Aorta (tissue), 5 donors: ENCODE results near the gene BCL2L11. TPM values are rescaled to one million over a fixed set of nuclear protein-coding genes. Genes with fewer than 3 reads are reported as not detected.

Experiments
- ATAC-seq: fragments of 200-7000 bp; cut with Tn5 transposase; one replicate; pipeline ENCODE4 v1.9.1; 2022; ENCODE audit warnings: moderate library complexity; ENCODE audit not compliant: low FRiP score
- DNase-seq, 2 donors: peaks; one replicate each; pipeline ENCODE4 v3.0.0-alpha.2; 2020
- H3K27ac ChIP-seq, 2 donors: one replicate each; pipeline ENCODE4 v1.5.1; 2013; ENCODE audit warnings: low read length in 2 of 2, mild to moderate bottlenecking in 2 of 2, moderate library complexity in 2 of 2, control low read depth in 1 of 2, inconsistent platforms in 1 of 2, low read depth in 1 of 2
- H3K27me3 ChIP-seq, 2 donors: one replicate each; pipeline ENCODE4 v1.6.1; 2013; ENCODE audit warnings: control low read depth in 1 of 2, low read length in 1 of 2, mild to moderate bottlenecking in 1 of 2, moderate library complexity in 1 of 2; ENCODE audit not compliant: insufficient read depth in 2 of 2, control insufficient read depth in 1 of 2
- H3K36me3 ChIP-seq, 2 donors: one replicate each; pipeline ENCODE4 v1.6.1; 2013; ENCODE audit warnings: control low read depth in 1 of 2, low read length in 1 of 2, mild to moderate bottlenecking in 1 of 2; ENCODE audit not compliant: insufficient read depth in 2 of 2, control insufficient read depth in 1 of 2
- H3K4me1 ChIP-seq, 2 donors: one replicate each; pipeline ENCODE4 v1.6.1; 2013; ENCODE audit warnings: low read length in 2 of 2, control low read depth in 1 of 2, mild to moderate bottlenecking in 1 of 2, moderate library complexity in 1 of 2; ENCODE audit not compliant: insufficient read depth in 2 of 2, control insufficient read depth in 1 of 2
- H3K4me3 ChIP-seq, 2 donors: one replicate each; pipeline ENCODE4 v1.5.1; 2013; ENCODE audit warnings: low read length in 2 of 2, control low read depth in 1 of 2, mild to moderate bottlenecking in 1 of 2
- H3K9me3 ChIP-seq: one replicate; pipeline ENCODE4 v1.6.1; 2013; ENCODE audit warnings: mild to moderate bottlenecking, low read length; ENCODE audit not compliant: control insufficient read depth
- WGBS, 2 donors: extraction: QIAGEN DNeasy Blood & Tissue Kit; methylation state at CpG; one replicate each; pipeline ENCODE4 v1.1.7; 2013; 5-methylcytosine and 5-hydroxymethylcytosine counted together
- intact Hi-C, 2 donors: fragments of 100-400 bp; cut with DNase I; formaldehyde crosslinking; loops; one replicate each; pipeline versions ENCODE4 v1.14.2 to v1.15.0; 2022
- polyA plus RNA-seq, 2 donors: library from polyadenylated mRNA; stranded (reverse); fragments of 200-250 nt; gene quantifications; one replicate each; pipeline ENCODE4 v1.2.3, GENCODE V29; 2013
- total RNA-seq, 2 donors: library from RNA; stranded (reverse); fragmentation: NEBNext Ultra II Directional; extraction: Animal tissue kit (Norgen Biotek cat#: 25700); gene quantifications; one replicate each; pipeline ENCODE4 v1.2.1, GENCODE V29; 2021
- donor health status: healthy with polysubstance abuse.
- donor health status: Bipolar disorder and iron deficiency.
- donor health status: DM: no; HTN: no; CAD: no.
- donor health status: DM: no; HTN: no; CAD: no.
- donor health status: DM: yes; HTN: yes; CAD: no.

BCL2L11 gene
- total and polyA plus RNA-seq, 4 donors, result 2.8 to 14.2 (median 5.4) TPM

GRCh38 chr2:111186121-111186715 lies 65.5 kb downstream of the BCL2L11 start:
- intact Hi-C loops, result no loop called here
- 96% methylated on average over 10 of the region's 10 CpGs for WGBS, 2 donors

DNA sequence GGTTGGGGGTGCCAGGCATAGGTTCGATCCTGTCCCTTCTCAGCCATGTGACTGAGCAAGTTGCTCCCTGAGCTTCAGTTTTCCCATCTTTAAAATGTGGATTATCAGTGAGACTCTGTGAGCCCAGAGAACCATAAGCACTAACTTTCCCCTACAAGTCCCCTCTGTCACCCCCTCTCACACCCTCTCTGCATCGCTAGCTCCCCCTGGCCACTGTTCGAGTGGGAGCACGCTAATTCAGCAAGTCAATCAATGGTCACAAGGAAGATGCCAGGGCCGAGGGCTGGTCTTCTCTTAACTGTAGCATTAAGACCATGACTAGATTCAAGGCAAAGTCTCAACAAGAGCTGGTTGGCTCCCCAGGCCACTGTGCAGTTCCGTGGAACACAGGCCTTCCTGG lies 66.2 kb downstream of the BCL2L11 start:
- no peaks in the 10 kb centered on the region for H3K27me3 ChIP-seq
- no peak for DNase-seq

More at GRCh38 chr2:111186121-111186715, 65.5 kb downstream of the BCL2L11 start:
- no peaks in the 10 kb centered on the region for H3K27me3 ChIP-seq
- ATAC-seq (no peak), DNase-seq (no peak)
- no peaks in the 10 kb centered on the region for H3K36me3 ChIP-seq
- no peak overlapping the region for H3K4me3 ChIP-seq
- no peaks in the 10 kb centered on the region for H3K9me3 ChIP-seq
- no peak overlapping the region for H3K27ac ChIP-seq
- H3K4me1 ChIP-seq, result no peaks in the 10 kb centered on the region

GRCh38 chr2:111188681-111189080 lies 68.0 kb downstream of the BCL2L11 start:
- Histone ChIP-seq H3K4me1 (no peaks in the 10 kb centered on the region), H3K36me3 (no peaks in the 10 kb centered on the region), H3K4me3 (no peak overlapping the region), H3K9me3 (no peaks in the 10 kb centered on the region), H3K27me3 (no peaks in the 10 kb centered on the region), H3K27ac (no peak overlapping the region)
- ATAC-seq (no peak), DNase-seq (no peak)
- intact Hi-C loops, result no loop called here
- WGBS, 2 donors, result 98 to 100% methylated on average over 3 of the region's 3 CpGs

More for the DNA sequence above, 66.2 kb downstream of the BCL2L11 start:
- Histone ChIP-seq H3K9me3 (no peaks in the 10 kb centered on the region), H3K36me3 (no peaks in the 10 kb centered on the region), H3K4me1 (no peaks in the 10 kb centered on the region), H3K4me3 (no peak overlapping the region), H3K27ac (no peak overlapping the region)
- no peak for ATAC-seq
- WGBS, 2 donors, result 97 to 98% methylated on average over 6 of the region's 6 CpGs
- intact Hi-C loops, result no loop called here

DNA sequence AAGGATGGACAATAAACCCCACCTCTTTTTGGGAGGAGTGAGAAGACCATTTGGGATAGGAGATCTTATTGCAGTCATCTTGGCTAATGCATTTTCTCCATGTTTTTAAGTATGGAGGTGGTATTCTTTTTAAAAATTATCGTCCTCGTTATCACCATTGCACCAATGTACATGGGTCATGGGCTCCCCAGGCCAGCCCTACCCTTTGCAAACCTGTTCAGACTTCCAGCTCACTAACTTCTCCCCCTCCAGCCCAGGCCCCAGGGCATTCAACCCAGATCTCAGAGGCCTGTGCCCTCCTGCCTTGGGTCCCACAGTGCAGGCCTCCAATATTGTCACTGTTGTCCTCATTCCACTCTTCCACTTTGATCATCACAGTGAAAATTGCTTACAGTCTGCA lies 68.4 kb downstream of the BCL2L11 start:
- Histone ChIP-seq H3K9me3 (no peaks in the 10 kb centered on the region), H3K27me3 (no peaks in the 10 kb centered on the region), H3K36me3 (no peaks in the 10 kb centered on the region), H3K4me3 (no peak overlapping the region), H3K27ac (no peak overlapping the region), H3K4me1 (no peaks in the 10 kb centered on the region)
- DNase-seq (no peak), ATAC-seq (no peak)
- WGBS, 2 donors, result 98 to 100% methylated on average over 2 of the region's 2 CpGs
- intact Hi-C loops, result no loop called here

GRCh38 chr2:111190816-111191540 lies 70.3 kb downstream of the BCL2L11 start:
- ATAC-seq, result no peak
- intact Hi-C loops, result no loop called here
- no peaks in the 10 kb centered on the region for H3K9me3 ChIP-seq
- H3K27ac ChIP-seq, result no peak overlapping the region
- H3K36me3 ChIP-seq, result no peaks in the 10 kb centered on the region
- DNase-seq, result no peak
- H3K27me3 ChIP-seq, result no peaks in the 10 kb centered on the region
- H3K4me1 ChIP-seq, result no peaks in the 10 kb centered on the region
- WGBS, 2 donors, result 93 to 97% methylated on average over 7 of the region's 7 CpGs
- H3K4me3 ChIP-seq, result no peak overlapping the region

DNA sequence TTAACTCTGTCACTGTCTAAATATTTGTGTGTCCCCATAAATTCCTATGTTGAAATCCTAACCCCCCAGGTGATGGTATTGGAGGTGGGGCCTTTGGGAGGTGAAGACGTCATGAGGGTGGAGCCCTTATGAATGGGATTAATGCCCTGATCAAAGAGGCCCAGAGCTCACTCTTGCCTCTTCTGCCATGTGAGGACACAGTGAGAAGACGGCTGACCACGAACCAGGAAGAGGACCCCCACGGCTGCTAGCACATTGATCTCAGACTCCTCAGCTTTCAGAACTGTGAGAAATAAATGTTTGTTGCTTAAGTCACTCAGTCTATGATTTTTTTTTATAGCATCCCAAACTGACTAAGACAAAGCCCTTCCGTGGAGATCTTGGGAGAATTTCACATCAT lies 71.2 kb downstream of the BCL2L11 start:
- intact Hi-C loops, result no loop called here

GRCh38 chr2:111192776-111193368 lies 72.2 kb downstream of the BCL2L11 start:
- Histone ChIP-seq H3K27me3 (no peaks in the 10 kb centered on the region), H3K4me3 (no peak overlapping the region), H3K27ac (no peak overlapping the region), H3K36me3 (no peaks in the 10 kb centered on the region), H3K4me1 (no peaks in the 10 kb centered on the region), H3K9me3 (no peaks in the 10 kb centered on the region)
- DNase-seq (no peak), ATAC-seq (no peak)
- 71 to 92% methylated on average over 1 of the region's 1 CpG for WGBS, 2 donors
- intact Hi-C loops, result no loop called here

More for the DNA sequence above, 71.2 kb downstream of the BCL2L11 start:
- Histone ChIP-seq H3K4me3 (no peak overlapping the region), H3K27me3 (no peaks in the 10 kb centered on the region), H3K36me3 (no peaks in the 10 kb centered on the region), H3K9me3 (no peaks in the 10 kb centered on the region), H3K4me1 (no peaks in the 10 kb centered on the region), H3K27ac (no peak overlapping the region)
- ATAC-seq, result no peak
- WGBS, 2 donors, result 78 to 90% methylated on average over 5 of the region's 5 CpGs
- no peak for DNase-seq

- ATAC-seq (no peak), DNase-seq (no peak)
- no peaks in the 10 kb centered on the region for H3K9me3 ChIP-seq
- 95 to 97% methylated on average over 8 of the region's 8 CpGs for WGBS, 2 donors
- no peaks in the 10 kb centered on the region for H3K27me3 ChIP-seq
- H3K4me1 ChIP-seq, result no peaks in the 10 kb centered on the region
- H3K4me3 ChIP-seq, result no peak overlapping the region
- H3K27ac ChIP-seq, result no peak overlapping the region
- no peaks in the 10 kb centered on the region for H3K36me3 ChIP-seq
- intact Hi-C loops, result no loop called here
Measured at GRCh38 chr2:111194835-111195621, 74.3 kb downstream of the BCL2L11 start.
